ENCODE data around the gene LRRC8C. TPM values are rescaled to one million over a fixed set of nuclear protein-coding genes. Genes with fewer than 3 reads are reported as not detected.

Gene LRRC8C
- polyA plus RNA-seq, 1 donor = 5.0 TPM

DNA sequence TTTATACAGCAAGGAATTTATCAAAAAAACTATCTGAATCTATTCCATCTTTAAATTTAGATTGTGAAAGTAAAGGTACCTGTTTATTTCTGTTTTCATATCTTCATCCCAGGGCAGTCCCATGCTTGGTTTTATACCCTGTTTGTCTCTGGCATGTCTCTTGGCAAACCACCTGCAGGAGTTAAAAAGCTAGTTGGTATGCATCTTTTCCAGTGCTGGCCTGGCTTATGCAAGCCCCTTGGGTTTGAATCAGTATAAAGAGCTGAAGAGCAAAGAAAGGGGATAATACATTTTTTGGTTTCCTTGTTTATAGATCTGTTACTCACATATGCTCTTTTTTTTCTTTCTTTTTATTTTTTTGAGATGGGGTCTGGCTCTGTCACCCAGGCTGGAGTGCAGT lies 37.8 kb downstream of the LRRC8C start:
- Histone ChIP-seq H3K36me3 (ENCODE audit: control insufficient read depth, insufficient read depth, low read length) (no peaks in the 10 kb centered on the region), H3K27me3 (ENCODE audit: control insufficient read depth, insufficient read depth, low read length) (no peaks in the 10 kb centered on the region), H3K27ac (ENCODE audit: low read length) (no peak overlapping the region), H3K4me1 (ENCODE audit: control insufficient read depth, insufficient read depth, low read length) (no peaks in the 10 kb centered on the region), H3K9me3 (ENCODE audit: control insufficient read depth, low read depth, low read length) (no peaks in the 10 kb centered on the region), H3K4me3 (ENCODE audit: low read length) (no peak overlapping the region)
- no peak for DNase-seq

DNA sequence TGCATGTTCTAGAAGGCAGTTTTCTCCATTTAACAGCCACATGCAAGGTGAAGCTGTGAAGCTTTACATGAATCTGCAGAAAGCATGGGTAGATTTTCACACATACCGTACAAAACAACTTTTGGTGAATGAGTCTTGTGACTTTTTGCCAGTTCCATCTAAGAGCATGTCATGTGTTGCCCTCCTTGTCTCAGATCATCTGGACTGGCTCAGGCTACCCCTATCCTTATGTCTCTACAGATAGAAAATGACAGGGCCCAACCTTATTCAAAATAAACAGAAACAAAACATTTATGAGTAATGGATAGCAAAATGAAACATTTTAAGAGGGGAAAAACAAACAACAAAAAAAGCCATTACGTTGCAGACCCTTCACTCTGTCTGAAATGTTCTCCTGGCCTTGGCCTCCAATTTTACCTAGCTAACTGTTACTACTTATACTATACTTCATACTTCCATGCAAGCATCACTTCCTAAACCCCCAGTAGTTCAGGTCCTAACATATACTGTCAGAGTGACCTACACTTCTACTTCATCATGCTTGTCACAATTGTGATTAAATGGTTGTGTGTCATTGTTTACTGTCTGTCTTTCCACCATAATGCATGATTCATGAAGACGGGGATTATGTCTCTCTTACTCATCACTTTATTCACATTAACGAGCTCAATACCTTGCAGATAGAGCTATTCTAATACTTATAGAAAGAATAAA lies 39.0 kb downstream of the LRRC8C start:
- Histone ChIP-seq H3K4me3 (ENCODE audit: low read length) (no peak overlapping the region), H3K4me1 (ENCODE audit: control insufficient read depth, insufficient read depth, low read length) (no peaks in the 10 kb centered on the region), H3K27ac (ENCODE audit: low read length) (no peak overlapping the region), H3K9me3 (ENCODE audit: control insufficient read depth, low read depth, low read length) (no peaks in the 10 kb centered on the region), H3K36me3 (ENCODE audit: control insufficient read depth, insufficient read depth, low read length) (no peaks in the 10 kb centered on the region), H3K27me3 (ENCODE audit: control insufficient read depth, insufficient read depth, low read length) (no peaks in the 10 kb centered on the region)
- WGBS (ENCODE audit: insufficient coverage, low lambda C conversion rate) = 100% methylated on average over 1 of the region's 4 CpGs
- no peak for DNase-seq

DNA sequence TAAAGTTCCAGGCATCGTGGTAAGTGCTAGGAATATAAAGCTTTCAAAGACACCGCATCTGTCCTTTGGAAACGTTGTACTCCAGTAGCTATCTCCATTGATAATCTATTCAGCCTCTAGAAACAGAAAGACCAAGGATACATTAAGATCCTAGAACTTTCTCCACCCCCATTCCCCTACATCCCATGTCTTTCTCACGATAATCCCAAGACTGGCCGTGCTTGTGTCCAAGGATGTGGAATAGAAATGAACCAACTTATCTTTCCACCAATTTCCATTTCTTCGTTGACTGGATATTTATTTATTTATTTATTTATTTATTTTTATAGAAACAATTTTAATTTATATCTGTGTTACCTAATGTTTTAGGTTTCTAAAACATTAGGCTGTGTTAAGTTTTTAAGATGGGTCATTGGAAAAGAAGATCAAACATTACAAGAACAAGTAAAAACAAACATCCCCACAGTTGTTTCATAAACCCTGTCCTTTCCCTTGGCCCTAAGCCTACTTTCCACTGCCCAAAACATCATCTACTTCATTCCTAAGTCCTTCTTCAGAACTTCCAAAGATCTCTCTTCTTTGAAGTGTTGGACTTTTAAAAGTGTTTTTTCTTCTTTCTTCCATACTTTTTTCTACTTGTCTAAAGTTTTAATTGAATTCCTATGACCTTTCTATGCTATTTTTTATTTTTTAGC lies 39.7 kb downstream of the LRRC8C start:
- Histone ChIP-seq H3K27me3 (ENCODE audit: control insufficient read depth, insufficient read depth, low read length) (no peaks in the 10 kb centered on the region), H3K27ac (ENCODE audit: low read length) (no peak overlapping the region), H3K36me3 (ENCODE audit: control insufficient read depth, insufficient read depth, low read length) (no peaks in the 10 kb centered on the region), H3K9me3 (ENCODE audit: control insufficient read depth, low read depth, low read length) (no peaks in the 10 kb centered on the region), H3K4me1 (ENCODE audit: control insufficient read depth, insufficient read depth, low read length) (no peaks in the 10 kb centered on the region), H3K4me3 (ENCODE audit: low read length) (no peak overlapping the region)
- WGBS (ENCODE audit: insufficient coverage, low lambda C conversion rate) = 80% methylated on average over 2 of the region's 6 CpGs
- no peak for DNase-seq

GRCh38 chr1:89673251-89673650 lies 40.3 kb downstream of the LRRC8C start:
- H3K27me3 ChIP-seq (ENCODE audit: control insufficient read depth, insufficient read depth, low read length) = no peaks in the 10 kb centered on the region
- no peaks in the 10 kb centered on the region for H3K4me1 ChIP-seq (ENCODE audit: control insufficient read depth, insufficient read depth, low read length)
- no peaks in the 10 kb centered on the region for H3K36me3 ChIP-seq (ENCODE audit: control insufficient read depth, insufficient read depth, low read length)
- no peak for DNase-seq
- H3K4me3 ChIP-seq (ENCODE audit: low read length) = no peak overlapping the region
- no peaks in the 10 kb centered on the region for H3K9me3 ChIP-seq (ENCODE audit: control insufficient read depth, low read depth, low read length)
- WGBS (ENCODE audit: insufficient coverage, low lambda C conversion rate) = 50% methylated on average over 1 of the region's 4 CpGs
- no peak overlapping the region for H3K27ac ChIP-seq (ENCODE audit: low read length)

GRCh38 chr1:89675677-89676076 lies 42.8 kb downstream of the LRRC8C start:
- 100% methylated on average over 1 of the region's 4 CpGs for WGBS (ENCODE audit: insufficient coverage, low lambda C conversion rate)
- Histone ChIP-seq H3K4me1 (ENCODE audit: control insufficient read depth, insufficient read depth, low read length) (no peaks in the 10 kb centered on the region), H3K27me3 (ENCODE audit: control insufficient read depth, insufficient read depth, low read length) (no peaks in the 10 kb centered on the region), H3K9me3 (ENCODE audit: control insufficient read depth, low read depth, low read length) (no peaks in the 10 kb centered on the region), H3K36me3 (ENCODE audit: control insufficient read depth, insufficient read depth, low read length) (no peaks in the 10 kb centered on the region), H3K27ac (ENCODE audit: low read length) (no peak overlapping the region), H3K4me3 (ENCODE audit: low read length) (no peak overlapping the region)
- DNase-seq = no peak

DNA sequence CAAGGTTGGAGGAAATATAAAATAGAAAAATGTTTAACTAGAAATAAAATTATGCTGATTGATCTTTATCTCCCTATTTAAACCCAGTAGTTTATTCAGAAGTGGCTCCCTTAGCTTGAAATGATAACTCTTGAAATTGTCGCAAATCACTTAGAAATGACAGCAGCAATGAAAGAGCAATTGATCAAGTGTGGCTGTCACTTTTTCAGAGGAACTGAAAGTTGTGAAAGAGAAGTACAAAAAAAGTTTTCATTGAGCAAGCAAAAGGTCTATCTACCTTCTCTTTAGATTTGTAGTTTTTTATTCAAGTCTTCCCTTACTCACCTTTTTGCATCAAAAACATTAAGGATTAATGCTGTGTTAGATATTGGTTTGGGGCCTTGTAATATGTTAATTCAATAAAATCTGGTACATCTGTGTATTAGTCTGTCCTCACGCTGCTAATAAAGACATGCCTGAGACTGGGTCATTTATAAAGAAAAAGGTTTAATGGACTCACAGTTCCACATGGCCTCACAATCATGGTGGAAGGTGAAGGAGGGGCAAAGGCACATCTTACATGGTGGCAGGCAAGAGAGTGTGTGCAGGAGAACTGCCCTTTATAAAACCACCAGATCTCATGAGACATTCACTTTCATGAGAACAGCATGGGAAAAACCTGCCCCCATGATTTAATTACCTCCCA lies 48.3 kb downstream of the LRRC8C start:
- DNase-seq = no peak
- Histone ChIP-seq H3K27me3 (ENCODE audit: control insufficient read depth, insufficient read depth, low read length) (no peaks in the 10 kb centered on the region), H3K36me3 (ENCODE audit: control insufficient read depth, insufficient read depth, low read length) (no peaks in the 10 kb centered on the region), H3K27ac (ENCODE audit: low read length) (no peak overlapping the region), H3K4me3 (ENCODE audit: low read length) (no peak overlapping the region), H3K9me3 (ENCODE audit: control insufficient read depth, low read depth, low read length) (no peaks in the 10 kb centered on the region), H3K4me1 (ENCODE audit: control insufficient read depth, insufficient read depth, low read length) (no peaks in the 10 kb centered on the region)
- WGBS (ENCODE audit: insufficient coverage, low lambda C conversion rate) = no CpG with 5 or more reads among the region's 2 CpGs

DNA sequence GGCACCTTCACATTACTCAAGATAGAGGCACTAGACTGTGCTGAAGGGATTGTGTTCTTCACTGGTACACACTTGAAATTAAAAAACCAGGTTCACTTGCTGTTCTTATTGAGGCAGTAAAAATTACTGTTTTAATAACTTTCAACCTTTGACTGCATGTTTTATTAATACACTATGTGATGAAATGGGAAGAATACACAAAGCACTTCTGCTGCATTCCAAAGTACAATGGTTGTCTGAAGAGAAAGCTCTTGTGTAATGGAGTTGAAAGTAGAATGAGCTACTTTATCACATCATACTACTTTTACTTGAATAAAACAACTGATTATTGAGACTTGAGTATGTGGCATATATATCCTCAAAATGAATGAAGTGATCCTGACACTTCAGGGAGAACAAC lies 49.7 kb downstream of the LRRC8C start:
- DNase-seq = peak; percentile 29 to 74
- Histone ChIP-seq H3K36me3 (ENCODE audit: control insufficient read depth, insufficient read depth, low read length) (no peaks in the 10 kb centered on the region), H3K27ac (ENCODE audit: low read length) (no peak overlapping the region), H3K27me3 (ENCODE audit: control insufficient read depth, insufficient read depth, low read length) (no peaks in the 10 kb centered on the region), H3K9me3 (ENCODE audit: control insufficient read depth, low read depth, low read length) (no peaks in the 10 kb centered on the region), H3K4me3 (ENCODE audit: low read length) (no peak overlapping the region), H3K4me1 (ENCODE audit: control insufficient read depth, insufficient read depth, low read length) (no peaks in the 10 kb centered on the region)

GRCh38 chr1:89685461-89685860 lies 52.5 kb downstream of the LRRC8C start:
- H3K4me3 ChIP-seq (ENCODE audit: low read length) = no peak overlapping the region
- no peaks in the 10 kb centered on the region for H3K27me3 ChIP-seq (ENCODE audit: control insufficient read depth, insufficient read depth, low read length)
- no peaks in the 10 kb centered on the region for H3K9me3 ChIP-seq (ENCODE audit: control insufficient read depth, low read depth, low read length)
- DNase-seq = no peak
- no peaks in the 10 kb centered on the region for H3K36me3 ChIP-seq (ENCODE audit: control insufficient read depth, insufficient read depth, low read length)
- no peak overlapping the region for H3K27ac ChIP-seq (ENCODE audit: low read length)
- H3K4me1 ChIP-seq (ENCODE audit: control insufficient read depth, insufficient read depth, low read length) = no peaks in the 10 kb centered on the region
- 100% methylated on average over 1 of the region's 2 CpGs for WGBS (ENCODE audit: insufficient coverage, low lambda C conversion rate)

DNA sequence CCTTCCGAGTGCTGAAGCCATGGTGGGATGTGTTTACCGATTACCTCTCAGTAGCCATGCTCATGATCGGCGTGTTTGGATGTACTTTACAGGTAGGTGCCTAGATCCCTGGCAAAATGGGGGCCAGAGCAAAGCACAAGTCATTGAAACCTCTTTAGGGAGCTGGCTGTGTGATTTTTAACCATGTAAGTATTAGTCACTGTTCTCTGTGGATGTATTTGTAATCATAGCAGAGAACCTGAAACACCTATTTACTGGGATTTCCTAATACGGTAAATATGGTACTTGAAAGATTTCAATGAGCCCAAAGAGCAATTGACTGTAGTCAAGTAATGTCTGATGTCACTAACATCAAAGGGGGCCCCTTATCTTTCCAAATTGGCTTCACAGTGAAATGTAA lies 53.6 kb downstream of the LRRC8C start:
- Histone ChIP-seq H3K27me3 (ENCODE audit: control insufficient read depth, insufficient read depth, low read length) (no peaks in the 10 kb centered on the region), H3K4me1 (ENCODE audit: control insufficient read depth, insufficient read depth, low read length) (no peaks in the 10 kb centered on the region), H3K9me3 (ENCODE audit: control insufficient read depth, low read depth, low read length) (no peaks in the 10 kb centered on the region), H3K36me3 (ENCODE audit: control insufficient read depth, insufficient read depth, low read length) (no peaks in the 10 kb centered on the region), H3K27ac (ENCODE audit: low read length) (no peak overlapping the region), H3K4me3 (ENCODE audit: low read length) (no peak overlapping the region)
- DNase-seq = no peak
- WGBS (ENCODE audit: insufficient coverage, low lambda C conversion rate) = no CpG with 5 or more reads among the region's 5 CpGs

DNA sequence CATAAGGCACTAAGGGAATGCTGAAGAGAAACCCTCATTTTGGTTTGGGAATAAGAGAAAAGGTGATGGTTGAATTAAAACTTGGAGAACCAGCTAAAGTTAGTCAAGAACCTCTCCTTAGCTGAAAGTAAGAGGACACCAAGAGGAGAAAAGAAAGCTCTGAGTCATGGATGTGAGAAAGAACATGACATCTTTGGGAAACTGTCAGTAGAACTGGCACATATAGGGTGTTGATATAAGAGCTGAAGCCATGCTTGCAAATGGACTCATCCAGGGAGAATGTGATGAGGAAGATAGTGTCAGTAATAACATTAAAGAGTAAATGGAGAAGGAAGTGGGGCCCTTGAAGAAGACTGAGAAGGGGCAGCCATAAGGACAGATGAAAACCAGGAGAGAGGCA lies 54.3 kb downstream of the LRRC8C start:
- no peaks in the 10 kb centered on the region for H3K36me3 ChIP-seq (ENCODE audit: control insufficient read depth, insufficient read depth, low read length)
- no peak overlapping the region for H3K27ac ChIP-seq (ENCODE audit: low read length)

More for the DNA sequence above, 54.3 kb downstream of the LRRC8C start:
- Histone ChIP-seq H3K9me3 (ENCODE audit: control insufficient read depth, low read depth, low read length) (no peaks in the 10 kb centered on the region), H3K4me1 (ENCODE audit: control insufficient read depth, insufficient read depth, low read length) (no peaks in the 10 kb centered on the region), H3K4me3 (ENCODE audit: low read length) (no peak overlapping the region), H3K27me3 (ENCODE audit: control insufficient read depth, insufficient read depth, low read length) (no peaks in the 10 kb centered on the region)
- no peak for DNase-seq

Measured in large intestine (tissue), 3 donors.